H1 (cell line): Measurements from ENCODE around the gene RERE. TPM values are rescaled to one million over a fixed set of nuclear protein-coding genes. Genes with fewer than 3 reads are reported as not detected.

Source experiments
- CTCF ChIA-PET: fragments of 300-600 bp; sonication (Branson Sonifier 250); formaldehyde crosslinking; loops from one replicate; lab custom pipeline; 2021; ENCODE audit not compliant: partially characterized antibody; lab: Charles Lee
- POLR2A ChIA-PET: fragments of 300-600 bp; sonication (Branson Sonifier 250); formaldehyde crosslinking; loops from one replicate; lab custom pipeline; 2021; ENCODE audit warnings: inconsistent platforms; ENCODE audit not compliant: partially characterized antibody; lab: Charles Lee
- DNase-seq, 2 experiments: peaks; one replicate each; pipeline versions ENCODE4 v3.0.0 to v3.0.0-alpha.2; 2010 to 2022; ENCODE audit warnings: low spot score in 2 of 2, low read depth in 1 of 2, mixed read lengths in 1 of 2
- FAIRE-seq: peaks from 2 replicates; lab custom pipeline; 2011; peaks lifted over from hg19 to GRCh38; lab: Jason Lieb, UNC
- H2AFZ ChIP-seq: 2 replicates; pipeline ENCODE4 v1.8.1; 2012; ENCODE audit warnings: low read length, inconsistent platforms
- H2AK5ac ChIP-seq: 2 replicates; pipeline ENCODE4 v1.6.1; 2013; ENCODE audit warnings: low read depth, low read length
- H2BK120ac ChIP-seq: replicated peaks from 2 replicates; pipeline ENCODE3; 2013; ENCODE audit warnings: low read depth, low read length, inconsistent platforms
- H2BK12ac ChIP-seq: 2 replicates; pipeline ENCODE4 v1.6.1; 2013; ENCODE audit warnings: low read depth, low read length
- H2BK15ac ChIP-seq: 2 replicates; pipeline ENCODE4 v1.6.1; 2013; ENCODE audit warnings: low read length
- H2BK20ac ChIP-seq: 2 replicates; pipeline ENCODE4 v1.6.1; 2013; ENCODE audit warnings: low read length
- H2BK5ac ChIP-seq: 2 replicates; pipeline ENCODE4 v1.6.1; 2013; ENCODE audit warnings: low read depth, low read length
- H3K14ac ChIP-seq: 2 replicates; pipeline ENCODE4 v1.6.1; 2013; ENCODE audit warnings: inconsistent platforms; ENCODE audit not compliant: insufficient read length
- H3K18ac ChIP-seq: 2 replicates; pipeline ENCODE4 v1.6.1; 2013; ENCODE audit warnings: low read length; ENCODE audit errors: extremely low read depth
- H3K23ac ChIP-seq: 2 replicates; pipeline ENCODE4 v1.6.1; 2013; ENCODE audit warnings: inconsistent platforms; ENCODE audit not compliant: insufficient read length
- H3K23me2 ChIP-seq: 2 replicates; pipeline ENCODE4 v1.6.1; 2013; ENCODE audit warnings: low read depth, low read length
- H3K27ac ChIP-seq: 2 replicates; pipeline ENCODE4 v1.6.1; 2011; ENCODE audit warnings: low read depth, low read length, inconsistent platforms
- H3K27me3 ChIP-seq, 4 experiments: replicated peaks in 1 of 4; 1 replicate in 1 of 4; 2 replicates in 3 of 4; pipeline versions ENCODE4 v1.6.1 to v1.8.1; 2011 to 2013; ENCODE audit warnings: low read length in 3 of 4, mild to moderate bottlenecking in 3 of 4, inconsistent platforms in 2 of 4, mixed read lengths in 2 of 4, moderate library complexity in 1 of 4; ENCODE audit not compliant: control insufficient read depth in 3 of 4, insufficient read depth in 3 of 4; ENCODE audit errors: extremely low read depth in 1 of 4
- H3K36me3 ChIP-seq, 4 experiments: 2 replicates each; pipeline versions ENCODE4 v1.6.1 to v1.8.1; 2011 to 2013; ENCODE audit warnings: mild to moderate bottlenecking in 4 of 4, low read length in 3 of 4, moderate library complexity in 2 of 4, control low read depth in 1 of 4, inconsistent platforms in 1 of 4; ENCODE audit not compliant: insufficient read depth in 4 of 4, control insufficient read depth in 2 of 4
- H3K4ac ChIP-seq: replicated peaks from 2 replicates; pipeline ENCODE3; 2013; ENCODE audit warnings: low read length, low read depth, mixed read lengths, inconsistent platforms; ENCODE audit not compliant: insufficient read length
- H3K4me1 ChIP-seq, 4 experiments: replicated peaks in 1 of 4; 1 replicate in 1 of 4; 2 replicates in 3 of 4; pipeline versions ENCODE4 v1.6.1 to v1.8.1; 2011 to 2013; ENCODE audit warnings: low read length in 3 of 4, inconsistent platforms in 2 of 4, mixed read lengths in 1 of 4; ENCODE audit not compliant: insufficient read depth in 4 of 4, control insufficient read depth in 3 of 4
- H3K4me2 ChIP-seq, 2 experiments: 2 replicates each; pipeline versions ENCODE4 v1.6.1 to v1.8.1; 2011 to 2013; ENCODE audit warnings: low read depth in 2 of 2, low read length in 2 of 2, control low read depth in 1 of 2, inconsistent platforms in 1 of 2, mild to moderate bottlenecking in 1 of 2; ENCODE audit not compliant: insufficient read depth in 1 of 2
- H3K4me3 ChIP-seq, 4 experiments: fragments of 200-600, 300-600 bp in 1 of 4; sonication (generic), shearing (Covaris generic), sonication (Bioruptor Twin) in 1 of 4; 2 replicates each; pipeline versions ENCODE4 v1.5.1 to v1.8.1; 2011 to 2016; ENCODE audit warnings: low read length in 4 of 4, low read depth in 3 of 4, control low read depth in 2 of 4, inconsistent platforms in 2 of 4, mild to moderate bottlenecking in 2 of 4, mixed read lengths in 1 of 4, moderate library complexity in 1 of 4; ENCODE audit not compliant: insufficient read depth in 2 of 4; ENCODE audit errors: extremely low read depth in 1 of 4
- H3K56ac ChIP-seq: replicated peaks from 2 replicates; pipeline ENCODE3; 2013; ENCODE audit warnings: low read depth, mild to moderate bottlenecking, mixed read lengths, low read length, inconsistent platforms; ENCODE audit not compliant: insufficient read length
- H3K79me1 ChIP-seq: 2 replicates; pipeline ENCODE4 v1.6.1; 2013; ENCODE audit warnings: low read depth, low read length, control low read depth
- H3K79me2 ChIP-seq, 2 experiments: 2 replicates each; pipeline versions ENCODE4 v1.6.1 to v1.8.1; 2012 to 2013; ENCODE audit warnings: low read length in 2 of 2, mild to moderate bottlenecking in 2 of 2, inconsistent platforms in 1 of 2; ENCODE audit not compliant: insufficient read depth in 2 of 2, control insufficient read depth in 1 of 2
- H3K9ac ChIP-seq, 4 experiments: replicated peaks in 1 of 4; 1 replicate in 1 of 4; 2 replicates in 3 of 4; pipeline versions ENCODE4 v1.6.1 to v1.8.1; 2011 to 2013; ENCODE audit warnings: low read depth in 3 of 4, low read length in 3 of 4, control low read depth in 2 of 4, mild to moderate bottlenecking in 2 of 4, moderate library complexity in 2 of 4, inconsistent platforms in 1 of 4; ENCODE audit errors: extremely low read depth in 1 of 4
- H3K9me3 ChIP-seq, 2 experiments: 2 replicates each; pipeline versions ENCODE4 v1.6.1 to v1.8.1; 2012 to 2013; ENCODE audit warnings: mild to moderate bottlenecking in 2 of 2, moderate library complexity in 2 of 2, control low read depth in 1 of 2, inconsistent platforms in 1 of 2, low read depth in 1 of 2, low read length in 1 of 2, mixed read lengths in 1 of 2; ENCODE audit not compliant: insufficient read depth in 2 of 2
- H4K20me1 ChIP-seq, 2 experiments: replicated peaks in 1 of 2; 2 replicates each; pipeline versions ENCODE3 to v1.8.1; 2011 to 2013; ENCODE audit warnings: inconsistent platforms in 2 of 2, low read length in 2 of 2, mild to moderate bottlenecking in 1 of 2; ENCODE audit not compliant: insufficient read depth in 2 of 2, control insufficient read depth in 1 of 2
- H4K5ac ChIP-seq: 2 replicates; pipeline ENCODE4 v1.6.1; 2013; ENCODE audit warnings: low read length, low read depth, mixed read lengths, inconsistent platforms; ENCODE audit not compliant: insufficient read length
- H4K8ac ChIP-seq: 2 replicates; pipeline ENCODE4 v1.8.0; 2013; ENCODE audit warnings: mild to moderate bottlenecking, moderate library complexity, low read length, inconsistent platforms; ENCODE audit not compliant: insufficient read depth; ENCODE audit errors: extremely low read depth
- H4K91ac ChIP-seq: replicated peaks from 2 replicates; pipeline ENCODE3; 2013; ENCODE audit warnings: low read length, mixed read lengths, inconsistent platforms; ENCODE audit not compliant: insufficient read length
- CTCF ChIP-seq, 3 experiments: IDR thresholded peaks; 1 replicate in 2 of 3; 2 replicates in 1 of 3; pipeline versions ENCODE4 v1.5.1 to v1.6.1; 2011; ENCODE audit warnings: low read length in 3 of 3, mild to moderate bottlenecking in 3 of 3, inconsistent platforms in 2 of 3, low read depth in 1 of 3, moderate library complexity in 1 of 3; ENCODE audit not compliant: insufficient read depth in 1 of 3; ENCODE audit errors: control extremely low read depth in 1 of 3
- GTF2F1 ChIP-seq: IDR thresholded peaks from 2 replicates; pipeline ENCODE4 v1.6.1; 2012; ENCODE audit warnings: low read depth, low read length, improper control_type of control experiment, borderline replicate concordance
- POLR2AphosphoS5 ChIP-seq: IDR thresholded peaks from 2 replicates; pipeline ENCODE4 v1.6.1; 2011; ENCODE audit warnings: low read depth, low read length
- RAD21 ChIP-seq, 2 experiments: IDR thresholded peaks in 1 of 2; conservative IDR thresholded peaks in 1 of 2; 2 replicates each; pipeline ENCODE4 v1.6.1; 2011; ENCODE audit warnings: low read depth in 2 of 2, low read length in 2 of 2, improper control_type of control experiment in 1 of 2, inconsistent platforms in 1 of 2, mild to moderate bottlenecking in 1 of 2, moderate library complexity in 1 of 2
- WGBS, 2 experiments: shearing (Covaris generic) in 1 of 2; methylation state at CpG; one replicate each; pipeline versions ENCODE4 v1.1.6 to v1.1.7; 2013 to 2015; ENCODE audit warnings: low lambda C conversion rate in 2 of 2, mixed read lengths in 2 of 2, inconsistent platforms in 1 of 2, low coverage in 1 of 2, missing lambda C conversion rate in 1 of 2; ENCODE audit not compliant: insufficient replicate concordance in 2 of 2, insufficient coverage in 1 of 2, insufficient read length in 1 of 2; ENCODE audit errors: extremely low coverage in 1 of 2, missing lambda C conversion rate in 1 of 2; 5-methylcytosine and 5-hydroxymethylcytosine counted together
- polyA plus RNA-seq, 7 experiments: library from polyadenylated mRNA; depleted of rRNA in 3 of 7; stranded (reverse) in 5 of 7; unstranded in 2 of 7; fragments of >200 nt in 5 of 7; fragments of 200-250 nt in 2 of 7; gene quantifications; 1 replicate in 5 of 7; 2 replicates in 1 of 7; 4 replicates in 1 of 7; pipeline versions ENCODE4 v1.2.1 to v1.2.3, GENCODE V29; 2011 to 2013; ENCODE audit warnings: missing spikeins in 2 of 7, mixed read lengths in 2 of 7
- total RNA-seq: library from RNA; stranded (reverse); fragmentation: NEBNext Ultra II Directional; extraction: Animal tissue kit (Norgen Biotek cat#: 25700); gene quantifications from 2 replicates; pipeline ENCODE4 v1.2.1, GENCODE V29; 2021

Gene RERE
- total and polyA plus RNA-seq, 2 of the 8 experiments (the other 6 are each of a cell fraction or from before 2014, with no cell fraction given), result 15.3 to 142 TPM

GRCh38 chr1:8358897-8359616 is 458.4 kb downstream of the RERE start:
- no peaks in the 10 kb centered on the region for H3K27me3 ChIP-seq
- no peaks in the 10 kb centered on the region for H3K9me3 ChIP-seq
- H2BK15ac ChIP-seq, result no peak overlapping the region
- no peak overlapping the region for H2BK120ac ChIP-seq
- H4K5ac ChIP-seq, result no peak overlapping the region
- H4K20me1 ChIP-seq, result peaks cover 7 to 11% of the 10 kb centered on the region in 2 experiments
- no peak overlapping the region for H2BK20ac ChIP-seq
- no peak overlapping the region for H3K4ac ChIP-seq
- H2AFZ ChIP-seq, result no peak overlapping the region
- FAIRE-seq (no peak), DNase-seq (no peak)
- peaks cover 3% of the 10 kb centered on the region; the same call in 1 of the 2 replicates for H3K79me1 ChIP-seq
- H3K4me1 ChIP-seq, result no peaks in the 10 kb centered on the region
- no peak overlapping the region for H3K14ac ChIP-seq
- 90% methylated on average over 26 of the region's 26 CpGs; no CpG with 5 or more reads in 1 of the 2 experiments for WGBS, 2 experiments
- H3K4me3 ChIP-seq, result no peak overlapping the region
- H3K23me2 ChIP-seq, result no peaks in the 10 kb centered on the region
- no peak overlapping the region for H3K4me2 ChIP-seq
- no peak overlapping the region for H2BK12ac ChIP-seq
- ChIA-PET POLR2A (interaction anchor here (1.5 kb wide), 1 partner anchor 9 kb away, joined by 7 read pairs; no protein-coding TSS in a partner anchor), CTCF (interaction anchor here (0.8 to 6.1 kb wide), 9 partner anchors 8 to 166 kb away, joined by 3 to 42 read pairs (median 4); no protein-coding TSS in a partner anchor)
- H3K18ac ChIP-seq, result no peak overlapping the region
- no peak for TF ChIP-seq GTF2F1
- peak in 1 of 2 experiments; percentile 11; a peak in 1 of 4 replicates for TF ChIP-seq RAD21 (IDR thresholded peaks at IDR 0.05 in 1 of 2, conservative IDR thresholded peaks at IDR 0.05 in 1 of 2; ENCODE audit: low read depth in 2 of 2, low read length in 2 of 2)
- peak; percentile 37; the same call in 1 of the 2 replicates for TF ChIP-seq POLR2AphosphoS5
- TF ChIP-seq CTCF (IDR thresholded peaks at IDR 0.05; ENCODE audit: control extremely low read depth in 1 of 3, insufficient read depth in 1 of 3, low read depth in 1 of 3, low read length in 3 of 3), result peak in 1 of 3 experiments; percentile 11; a peak in 1 of 4 replicates
- H2AK5ac ChIP-seq, result no peak overlapping the region
- no peak overlapping the region for H3K23ac ChIP-seq
- no peak overlapping the region for H3K27ac ChIP-seq
- no peak overlapping the region for H3K9ac ChIP-seq
- 0 out of 2 replicates have a peak overlapping the region, but pooled peaks have one; percentile 44 for H2BK5ac ChIP-seq
- H4K8ac ChIP-seq, result no peak overlapping the region
- H3K56ac ChIP-seq, result no peak overlapping the region
- H3K79me2 ChIP-seq, result no peaks in the 10 kb centered on the region; a peak in 1 of 4 replicates
- no peak overlapping the region for H4K91ac ChIP-seq
- H3K36me3 ChIP-seq, result peaks cover 16 to 75% (median 63%) of the 10 kb centered on the region in 4 experiments
